ACC112 (cell line): ENCODE data around the gene PACS1.

Experiments used
- H2AFZ ChIP-seq: fragments of 200-600 bp; sonication (generic); one replicate; pipeline ENCODE4 v1.6.0; 2017; ENCODE audit warnings: antibody characterized with exemption, low read length; ENCODE audit not compliant: unreplicated experiment
- H3K27ac ChIP-seq: fragments of 200-600 bp; sonication (generic); 2 replicates; pipeline ENCODE4 v1.5.1; 2014; ENCODE audit warnings: low read depth, mild to moderate bottlenecking, antibody characterized with exemption, low read length, moderate library complexity
- H3K27me3 ChIP-seq: fragments of 200-600 bp; sonication (generic); 2 replicates; pipeline ENCODE4 v1.6.1; 2014; ENCODE audit warnings: mild to moderate bottlenecking, antibody characterized with exemption, low read length, moderate library complexity, mixed read lengths; ENCODE audit not compliant: insufficient read depth
- H3K36me3 ChIP-seq: fragments of 200-600 bp; sonication (generic); 2 replicates; pipeline ENCODE4 v1.6.1; 2016; ENCODE audit warnings: mild to moderate bottlenecking, antibody characterized with exemption, low read length, moderate library complexity, mixed read lengths; ENCODE audit not compliant: insufficient read depth
- H3K4me1 ChIP-seq: fragments of 200-600 bp; sonication (generic); one replicate; pipeline ENCODE4 v1.6.1; 2016; ENCODE audit warnings: low read length, mixed read lengths; ENCODE audit not compliant: insufficient read depth, unreplicated experiment, control insufficient read depth
- H3K4me3 ChIP-seq: fragments of 200-600 bp; sonication (generic); 2 replicates; pipeline ENCODE4 v1.5.1; 2014; ENCODE audit warnings: mild to moderate bottlenecking, low read depth, low read length
- H3K79me2 ChIP-seq: fragments of 200-600 bp; sonication (generic); one replicate; pipeline ENCODE4 v1.6.0; 2016; ENCODE audit warnings: low read length; ENCODE audit not compliant: control insufficient read depth, unreplicated experiment, insufficient read depth

PACS1 gene

GRCh38 chr11:66266378-66267038 lies 196.4 kb downstream of the PACS1 start:
- Histone ChIP-seq H3K27ac (no peak overlapping the region), H3K79me2 (peaks cover 23% of the 10 kb centered on the region), H3K36me3 (no peaks in the 10 kb centered on the region; the same call in 1 of the 2 replicates), H3K27me3 (no peaks in the 10 kb centered on the region), H3K4me3 (peak overlapping the region; percentile 95; the same call in 1 of the 2 replicates), H3K4me1 (peaks cover 8% of the 10 kb centered on the region), H2AFZ (no peak overlapping the region)

DNA sequence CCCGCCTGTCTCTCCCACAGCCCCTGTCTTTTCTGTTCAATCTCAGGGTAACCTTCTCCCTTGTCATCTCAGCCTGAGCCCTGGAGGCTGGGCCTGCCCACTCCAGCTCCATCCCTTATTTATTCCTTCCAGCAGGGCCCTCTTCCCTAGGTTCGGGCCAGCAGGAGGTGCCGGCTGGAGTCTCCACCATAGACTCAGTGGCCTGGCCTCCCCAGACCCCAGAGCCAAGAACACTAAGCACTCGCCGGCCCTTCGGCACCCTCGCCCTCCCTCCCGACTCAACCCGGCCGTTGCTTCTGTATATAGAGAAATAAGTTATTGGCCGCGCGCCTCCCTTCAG lies 196.9 kb downstream of the PACS1 start:
- Histone ChIP-seq H3K27ac (no peak overlapping the region), H3K79me2 (peaks cover 23% of the 10 kb centered on the region), H3K4me3 (peak overlapping the region; percentile 95), H3K4me1 (peaks cover 8% of the 10 kb centered on the region), H3K27me3 (no peaks in the 10 kb centered on the region), H3K36me3 (peaks cover 2% of the 10 kb centered on the region; the same call in 1 of the 2 replicates), H2AFZ (no peak overlapping the region)

GRCh38 chr11:66267379-66268243 lies 197.5 kb downstream of the PACS1 start:
- Histone ChIP-seq H2AFZ (peak overlapping the region; percentile 57), H3K4me3 (peak overlapping the region; percentile 95), H3K27ac (peak overlapping the region; percentile 79), H3K36me3 (peaks cover 7% of the 10 kb centered on the region; the same call in 1 of the 2 replicates), H3K79me2 (peaks cover 23% of the 10 kb centered on the region), H3K4me1 (peaks cover 8% of the 10 kb centered on the region), H3K27me3 (no peaks in the 10 kb centered on the region)

- Histone ChIP-seq H2AFZ (peak within 1 kb of the TSS; percentile 57), H3K36me3 (peaks cover 7% of the 10 kb centered on the region; the same call in 1 of the 2 replicates), H3K4me3 (peak within 1 kb of the TSS; percentile 95), H3K79me2 (peaks cover 23% of the 10 kb centered on the region), H3K4me1 (peaks cover 8% of the 10 kb centered on the region), H3K27me3 (no peaks in the 10 kb centered on the region), H3K27ac (peak within 1 kb of the TSS; percentile 79)
These were observed 198.3 kb downstream of the PACS1 start, which contains the start of gene RAB1B for GRCh38 chr11:66268244-66268951. Gene RAB1B (plus strand): TSS chr11:66268639. CDS start chr11:66268680, 41 bp downstream.

- H3K4me1 ChIP-seq = peaks cover 8% of the 10 kb centered on the region
- peak overlapping the region; percentile 95 for H3K4me3 ChIP-seq
- peak overlapping the region; percentile 52 for H2AFZ ChIP-seq
- H3K79me2 ChIP-seq = peaks cover 23% of the 10 kb centered on the region
- H3K27me3 ChIP-seq = no peaks in the 10 kb centered on the region
- peaks cover 7% of the 10 kb centered on the region; the same call in 1 of the 2 replicates for H3K36me3 ChIP-seq
- H3K27ac ChIP-seq = peak overlapping the region; percentile 79
These were observed 199.2 kb downstream of the PACS1 start for GRCh38 chr11:66268952-66269905.

DNA sequence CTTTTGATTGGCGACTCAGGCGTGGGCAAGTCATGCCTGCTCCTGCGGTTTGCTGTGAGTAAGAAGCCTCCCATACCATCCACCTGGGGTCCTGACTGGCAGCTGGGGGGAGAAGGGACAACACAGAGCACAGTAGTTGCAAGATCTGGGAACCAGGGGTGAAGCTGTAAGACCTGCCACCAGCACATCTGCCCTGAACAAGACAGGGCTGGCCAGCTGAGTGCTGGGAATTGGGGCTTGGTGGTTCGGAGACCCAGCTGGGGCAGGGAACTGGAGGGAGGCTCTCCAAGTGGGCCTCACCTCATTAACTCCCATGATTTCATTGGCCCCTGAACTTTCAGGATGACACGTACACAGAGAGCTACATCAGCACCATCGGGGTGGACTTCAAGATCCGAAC lies 201.7 kb downstream of the PACS1 start:
- Histone ChIP-seq H3K4me1 (peaks cover 8% of the 10 kb centered on the region), H3K36me3 (peaks cover 7% of the 10 kb centered on the region; the same call in 1 of the 2 replicates), H3K27me3 (no peaks in the 10 kb centered on the region), H3K4me3 (no peak overlapping the region), H2AFZ (no peak overlapping the region), H3K27ac (no peak overlapping the region), H3K79me2 (peaks cover 23% of the 10 kb centered on the region)

DNA sequence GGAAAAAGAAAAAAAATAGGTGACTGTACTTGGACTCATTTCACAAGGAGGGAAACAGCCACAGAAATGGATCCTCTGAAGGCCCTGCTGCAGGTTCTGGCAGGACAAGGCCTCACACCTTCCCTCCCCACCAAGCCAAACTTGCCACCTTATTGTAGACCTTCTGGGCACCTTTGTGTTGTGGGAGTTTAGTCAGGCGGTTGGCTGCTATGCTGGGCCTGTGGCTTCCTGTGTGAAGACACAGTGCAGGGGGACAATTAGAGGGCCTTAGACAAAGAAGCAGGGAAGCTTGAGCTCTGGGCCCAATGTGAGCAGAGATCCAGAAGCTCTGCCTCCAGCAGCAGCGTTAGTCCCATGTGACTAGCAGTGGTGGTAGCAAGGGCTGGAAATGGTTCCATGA lies 202.5 kb downstream of the PACS1 start:
- Histone ChIP-seq H3K27ac (no peak overlapping the region), H2AFZ (no peak overlapping the region), H3K79me2 (peaks cover 23% of the 10 kb centered on the region), H3K4me3 (no peak overlapping the region), H3K27me3 (no peaks in the 10 kb centered on the region), H3K36me3 (peaks cover 7% of the 10 kb centered on the region; the same call in 1 of the 2 replicates), H3K4me1 (peaks cover 8% of the 10 kb centered on the region)

DNA sequence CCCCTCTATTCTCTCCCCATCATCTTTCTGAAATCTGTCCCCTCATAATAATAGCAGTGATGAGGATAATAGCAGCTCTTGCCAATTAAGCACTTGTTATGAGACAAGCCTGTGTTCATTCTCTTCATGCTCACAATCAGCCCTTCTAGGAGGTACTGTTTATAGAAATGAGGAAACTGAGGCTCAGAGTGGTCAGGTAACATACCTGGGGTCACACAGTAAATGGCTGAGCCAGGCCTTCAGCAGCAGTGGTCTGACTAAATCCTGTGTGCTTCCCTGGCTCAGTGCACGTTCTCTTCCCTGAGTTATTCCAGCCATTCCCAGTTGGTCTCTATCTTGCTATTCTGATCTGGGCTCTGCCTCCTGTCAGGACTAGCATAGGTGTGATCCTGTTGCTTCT lies 204.1 kb downstream of the PACS1 start:
- Histone ChIP-seq H3K36me3 (peaks cover 7% of the 10 kb centered on the region; the same call in 1 of the 2 replicates), H3K79me2 (peaks cover 18% of the 10 kb centered on the region), H3K4me1 (peaks cover 8% of the 10 kb centered on the region), H3K4me3 (no peak overlapping the region), H3K27me3 (no peaks in the 10 kb centered on the region; the same call in 1 of the 2 replicates), H3K27ac (no peak overlapping the region), H2AFZ (no peak overlapping the region)

DNA sequence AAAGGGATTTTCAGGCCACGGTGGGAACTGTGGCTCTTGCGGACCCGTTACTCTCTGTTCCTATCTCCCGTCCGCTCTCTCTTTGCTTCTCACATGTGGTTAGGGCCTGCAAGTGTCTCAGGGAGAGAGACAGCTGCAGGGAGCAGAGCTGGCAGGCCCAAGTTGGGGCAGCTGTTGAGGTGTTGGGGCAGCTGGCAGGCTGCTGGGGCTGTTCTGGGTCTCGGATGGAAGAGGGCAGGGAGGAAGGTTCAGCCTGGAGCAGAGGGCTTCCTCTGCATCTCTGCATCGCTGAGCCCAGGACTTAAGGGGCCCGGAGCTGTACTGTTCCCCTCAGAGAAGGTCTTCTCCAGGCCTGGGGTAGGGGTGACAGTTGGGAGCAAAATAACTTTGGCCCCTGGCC lies 205.3 kb downstream of the PACS1 start:
- Histone ChIP-seq H3K36me3 (peaks cover 7% of the 10 kb centered on the region; the same call in 1 of the 2 replicates), H3K27me3 (no peaks in the 10 kb centered on the region; the same call in 1 of the 2 replicates), H3K79me2 (peaks cover 6% of the 10 kb centered on the region), H2AFZ (no peak overlapping the region), H3K4me3 (no peak overlapping the region), H3K27ac (no peak overlapping the region), H3K4me1 (no peaks in the 10 kb centered on the region)
